ENCODE measurements around the gene TMEM128.

DNA sequence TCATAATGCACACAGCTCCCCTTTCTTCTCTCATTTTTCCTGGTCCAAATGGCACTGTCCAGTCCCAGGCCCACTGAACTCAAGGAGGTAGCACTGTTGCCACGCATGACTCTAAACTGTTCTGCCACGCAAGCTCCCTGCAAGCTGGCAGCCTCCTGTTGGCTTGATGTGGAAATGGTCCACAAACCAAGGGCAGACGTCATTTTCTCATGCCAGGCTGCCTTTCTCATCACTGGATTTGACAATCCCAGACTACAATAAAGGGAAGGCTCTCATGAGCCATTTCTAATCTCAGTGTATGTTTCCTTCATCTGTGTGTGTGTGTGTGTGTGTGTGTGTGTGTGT, 43.6 kb downstream of the TMEM128 start:
- TF ChIP-seq, protein P1, sequence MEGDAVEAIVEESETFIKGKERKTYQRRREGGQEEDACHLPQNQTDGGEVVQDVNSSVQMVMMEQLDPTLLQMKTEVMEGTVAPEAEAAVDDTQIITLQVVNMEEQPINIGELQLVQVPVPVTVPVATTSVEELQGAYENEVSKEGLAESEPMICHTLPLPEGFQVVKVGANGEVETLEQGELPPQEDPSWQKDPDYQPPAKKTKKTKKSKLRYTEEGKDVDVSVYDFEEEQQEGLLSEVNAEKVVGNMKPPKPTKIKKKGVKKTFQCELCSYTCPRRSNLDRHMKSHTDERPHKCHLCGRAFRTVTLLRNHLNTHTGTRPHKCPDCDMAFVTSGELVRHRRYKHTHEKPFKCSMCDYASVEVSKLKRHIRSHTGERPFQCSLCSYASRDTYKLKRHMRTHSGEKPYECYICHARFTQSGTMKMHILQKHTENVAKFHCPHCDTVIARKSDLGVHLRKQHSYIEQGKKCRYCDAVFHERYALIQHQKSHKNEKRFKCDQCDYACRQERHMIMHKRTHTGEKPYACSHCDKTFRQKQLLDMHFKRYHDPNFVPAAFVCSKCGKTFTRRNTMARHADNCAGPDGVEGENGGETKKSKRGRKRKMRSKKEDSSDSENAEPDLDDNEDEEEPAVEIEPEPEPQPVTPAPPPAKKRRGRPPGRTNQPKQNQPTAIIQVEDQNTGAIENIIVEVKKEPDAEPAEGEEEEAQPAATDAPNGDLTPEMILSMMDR (optimal IDR thresholded peaks at IDR 0.05 in 1 of 3, IDR thresholded peaks at IDR 0.05 in 1 of 3, conservative IDR thresholded peaks at IDR 0.05 in 1 of 3; ENCODE audit: extremely low read depth in 1 of 3, insufficient read depth in 2 of 3, low read length in 3 of 3), result no peak
- TF ChIP-seq EZH2 (IDR thresholded peaks at IDR 0.05; ENCODE audit: low read length), result no peak

Measured in keratinocyte (primary cell).